GM19395 (cell line): ENCODE measurements around the gene RANGAP1.
"Not testable (repeated sequence)": the region's sequence is repeated elsewhere in the genome, so short reads cannot be mapped to it uniquely, and the experiment has no call there.

Experiments used
- ATAC-seq: cut with Tn5 transposase; IDR thresholded peaks from one replicate; pipeline ENCODE4 v1.9.1; 2021; ENCODE audit warnings: mild to moderate bottlenecking, moderate library complexity; ENCODE audit not compliant: unreplicated experiment

RANGAP1 gene

DNA sequence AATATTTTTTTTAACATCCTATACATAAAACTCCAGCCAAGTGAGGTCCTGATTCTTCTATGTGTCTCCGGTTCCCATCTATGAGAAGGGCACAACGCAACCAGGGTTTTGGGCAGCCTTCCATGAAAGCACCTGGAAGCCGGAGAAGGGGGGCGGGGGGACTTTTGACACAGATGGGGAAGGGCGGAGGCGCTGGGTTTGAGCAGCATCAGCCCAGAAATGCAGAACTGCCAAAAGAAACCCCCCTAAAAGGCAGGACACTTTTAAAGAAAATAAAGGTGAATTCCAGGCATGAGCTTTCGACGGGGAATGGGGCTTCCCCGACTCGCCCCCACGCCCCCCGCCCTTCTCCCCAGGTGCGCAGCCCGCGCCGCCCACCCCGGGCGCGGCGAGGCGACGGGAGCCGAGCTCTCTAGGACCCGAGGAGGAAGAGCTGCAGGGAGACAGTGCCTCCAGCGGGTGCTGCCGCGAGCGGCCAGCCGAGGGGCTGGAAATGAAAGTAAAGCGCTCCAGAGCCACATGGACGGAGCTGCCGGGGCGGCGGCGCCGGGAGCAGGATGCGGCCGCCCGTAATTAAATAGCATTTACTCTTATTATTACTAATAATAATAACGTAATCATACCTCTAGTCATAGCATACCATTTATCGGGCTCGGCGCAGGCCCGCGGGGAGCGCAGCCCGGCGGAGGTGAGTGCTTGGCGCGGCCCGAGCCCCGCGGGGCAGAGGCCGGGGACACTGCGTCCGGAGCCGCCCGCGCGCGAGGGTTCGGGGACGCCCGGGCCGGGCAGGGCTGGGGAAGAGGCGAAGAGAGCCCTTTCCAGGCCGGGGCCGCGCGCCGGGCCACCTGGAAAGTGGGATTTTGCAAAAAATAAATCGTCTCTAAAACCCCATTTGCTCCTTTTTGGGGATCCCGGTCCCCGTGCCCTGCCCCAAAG is 15.4 kb upstream of the RANGAP1 start, which contains the start of gene ZC3H7B:
Gene ZC3H7B, plus strand, starts transcription at position 441 of the 936 bp plus-strand sequence. CDS start 19,136 bp downstream, outside the sequence.
- ATAC-seq, result peak; percentile 90

DNA sequence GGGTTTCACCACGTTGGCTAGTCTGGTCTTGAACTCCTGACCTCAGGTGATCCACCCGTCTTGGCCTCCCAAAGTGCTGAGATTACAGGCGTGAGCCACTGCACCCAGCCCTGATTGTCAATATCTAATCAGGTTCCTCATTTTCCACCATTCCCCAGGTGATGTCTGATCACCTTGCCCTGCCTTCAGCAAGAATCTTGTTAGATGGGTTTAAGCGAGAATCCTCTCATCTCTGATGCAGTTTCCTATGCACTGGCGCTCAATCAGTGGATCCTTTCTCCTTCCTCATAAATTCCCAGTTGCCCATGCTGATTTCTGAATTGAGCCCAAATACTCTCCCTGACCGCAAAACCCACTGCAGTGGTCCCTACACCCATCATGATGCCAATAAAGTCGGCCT is 14.7 kb upstream of the RANGAP1 start:
- no peak for ATAC-seq

DNA sequence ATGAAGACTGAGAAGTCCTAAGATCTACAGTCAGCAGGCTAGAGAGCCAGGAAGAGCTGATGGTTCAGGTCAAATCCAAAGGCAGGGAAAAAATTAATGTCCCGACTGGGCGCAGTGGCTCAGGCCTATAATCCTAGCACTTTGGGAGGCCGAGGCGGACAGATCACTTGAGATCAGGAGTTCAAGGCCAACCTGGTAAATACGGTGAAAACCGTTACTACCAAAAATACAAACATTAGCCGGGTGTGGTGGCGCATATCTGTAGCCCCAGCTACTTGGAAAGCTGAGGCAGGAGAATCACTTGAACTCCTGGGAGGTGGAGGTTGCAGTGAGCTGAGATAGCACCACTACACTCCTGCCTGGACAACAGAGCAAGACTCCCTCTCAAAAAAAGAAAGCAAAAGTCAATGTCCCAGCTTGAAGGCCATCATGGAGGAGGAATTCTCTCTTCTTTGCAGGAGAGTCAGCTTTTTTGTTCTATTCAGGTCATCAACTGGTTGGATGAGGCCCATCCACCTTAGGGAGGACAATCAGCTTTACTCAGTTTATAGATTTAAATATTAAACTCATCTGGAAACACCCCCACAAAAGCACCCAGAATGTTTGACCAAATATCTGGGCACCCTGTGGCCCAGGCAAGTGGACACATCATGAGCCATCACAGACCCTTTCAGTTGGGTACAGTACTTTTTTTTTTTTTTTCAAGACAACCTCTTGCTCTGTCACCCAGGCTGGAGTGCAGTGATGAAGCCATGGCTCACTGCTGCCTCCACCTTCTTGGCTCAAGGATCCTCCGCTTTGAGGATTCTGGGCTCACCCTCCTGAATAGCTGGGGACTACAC is 11.1 kb upstream of the RANGAP1 start:
- ATAC-seq, result no peak

GRCh38 chr22:41294816-41295215 is 8.8 kb upstream of the RANGAP1 start:
- not testable (repeated sequence) for ATAC-seq

- ATAC-seq, result no peak
Observed at GRCh38 chr22:41290262-41291221, 4.6 kb upstream of the RANGAP1 start.

DNA sequence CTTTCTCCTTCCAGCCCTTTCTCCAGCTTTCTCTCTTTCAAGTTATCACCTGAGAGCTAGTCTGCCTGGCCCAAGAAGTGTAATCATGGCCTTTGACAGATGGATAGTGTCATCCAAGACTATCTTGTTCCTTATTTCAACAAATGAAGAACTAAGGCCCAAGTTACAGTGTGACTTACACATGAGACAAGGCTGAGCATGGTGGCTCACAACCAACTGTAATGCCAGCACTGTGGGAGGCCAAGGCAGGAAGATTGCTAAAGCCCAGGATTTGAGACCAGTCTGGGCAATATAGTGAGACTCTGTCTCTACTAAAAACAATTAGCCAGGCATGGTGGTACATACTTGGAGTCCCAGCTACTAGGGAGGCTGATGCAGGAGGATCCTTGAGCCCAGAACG is 3.7 kb upstream of the RANGAP1 start:
- ATAC-seq, result no peak

DNA sequence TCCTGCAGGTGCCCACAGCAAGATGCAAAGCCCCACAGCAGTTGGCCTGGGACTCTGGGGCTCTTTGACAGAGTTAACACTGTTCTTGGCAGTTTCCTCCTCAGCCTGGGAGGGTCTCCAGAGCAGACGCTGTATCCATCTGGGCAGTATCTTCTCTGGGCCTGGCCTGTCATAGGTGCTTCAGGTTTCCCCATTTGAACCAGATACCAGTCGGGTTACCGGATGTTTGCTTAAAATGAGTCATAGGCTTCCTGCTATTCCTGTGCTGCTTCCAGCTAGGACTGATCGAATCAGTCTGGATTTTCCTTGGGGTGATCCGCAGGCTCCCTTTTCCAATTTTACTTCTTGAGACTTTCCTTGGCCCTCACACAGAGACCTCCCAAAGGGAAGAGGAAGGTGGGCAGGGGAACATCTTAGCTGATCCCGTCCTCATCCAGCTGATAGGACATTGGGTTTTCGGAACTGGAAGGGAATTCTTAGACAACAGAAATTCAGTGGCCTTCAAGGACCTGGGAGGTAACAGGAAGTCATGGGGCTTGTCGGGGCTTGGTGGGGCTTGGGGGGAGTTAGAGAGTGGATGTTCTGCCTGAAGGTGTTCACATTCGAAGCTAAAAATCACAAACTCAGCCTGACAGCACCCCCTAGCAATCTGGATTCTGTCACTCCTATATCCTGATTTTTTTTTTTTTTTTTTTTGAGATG is 2.4 kb upstream of the RANGAP1 start:
- no peak for ATAC-seq

GRCh38 chr22:41286639-41287091 is 678 bp upstream of the RANGAP1 start:
- peak; percentile 11 for ATAC-seq

GRCh38 chr22:41285441-41285819 is 557 bp downstream of the RANGAP1 start:
- ATAC-seq, result peak; percentile 11

- no peak for ATAC-seq
Observed at GRCh38 chr22:41284465-41284864, 1.5 kb downstream of the RANGAP1 start.

DNA sequence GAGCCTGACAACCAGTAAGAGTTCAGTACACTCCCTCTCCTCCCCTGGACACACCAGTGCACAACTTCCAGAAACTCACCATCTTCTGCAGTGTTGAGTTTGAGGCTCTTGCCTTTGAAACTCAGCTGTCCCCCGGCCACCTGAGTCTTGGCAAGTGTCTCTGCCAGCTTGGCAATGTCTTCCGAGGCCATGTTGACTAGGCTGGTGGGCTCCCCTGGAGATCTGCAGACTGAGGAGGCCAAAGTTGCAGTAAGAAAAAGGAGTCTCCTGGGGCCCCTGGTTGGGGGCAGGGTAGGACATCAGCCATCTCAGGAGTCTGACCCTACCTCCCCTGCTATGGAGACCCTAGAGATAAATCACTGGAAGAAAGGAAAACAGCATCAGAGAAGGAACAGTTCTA is 5.1 kb downstream of the RANGAP1 start:
- no peak for ATAC-seq

DNA sequence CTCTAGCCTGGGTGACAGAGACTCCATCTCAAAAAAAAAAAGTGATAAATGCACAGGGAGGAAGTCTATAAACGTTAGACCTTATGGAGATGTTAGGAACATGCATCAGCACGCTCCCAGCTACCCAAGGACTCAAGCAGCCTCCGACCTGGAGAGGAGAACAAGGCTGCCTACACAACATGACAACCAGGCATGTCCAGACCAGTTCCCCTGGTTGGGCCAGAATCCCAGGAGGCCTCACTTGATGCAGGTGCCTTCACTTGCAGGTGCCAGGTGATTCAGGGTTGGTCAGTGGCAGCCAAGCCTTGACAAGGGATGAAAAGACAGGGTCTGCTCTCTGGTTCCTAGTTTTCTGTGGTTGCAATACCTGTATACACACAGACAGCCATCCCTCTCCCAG is 5.9 kb downstream of the RANGAP1 start:
- no peak for ATAC-seq

- ATAC-seq, result no peak
Observed at GRCh38 chr22:41274856-41275255, 11.1 kb downstream of the RANGAP1 start.

- ATAC-seq, result no peak
Observed at GRCh38 chr22:41273128-41273527, 12.9 kb downstream of the RANGAP1 start.

DNA sequence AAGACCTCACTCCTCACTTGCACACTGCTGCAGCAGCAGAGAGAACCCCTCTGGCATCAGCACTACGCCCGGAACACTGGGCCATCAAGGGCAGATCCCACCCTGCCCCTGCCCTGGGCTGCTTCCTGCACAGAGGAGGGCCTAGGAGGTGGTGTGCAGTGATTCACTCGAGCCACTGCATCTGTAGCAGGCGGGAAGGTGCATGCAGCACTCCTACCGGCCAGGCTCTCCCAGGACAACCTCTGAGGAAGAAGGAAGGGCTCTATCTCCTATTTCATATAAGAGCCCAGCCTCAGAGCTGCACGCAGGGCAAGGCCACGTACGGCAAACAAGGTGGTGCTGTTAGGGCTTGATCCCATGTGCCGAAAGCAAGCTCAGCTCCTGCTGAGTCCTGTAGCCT is 14.2 kb downstream of the RANGAP1 start:
- no peak for ATAC-seq

DNA sequence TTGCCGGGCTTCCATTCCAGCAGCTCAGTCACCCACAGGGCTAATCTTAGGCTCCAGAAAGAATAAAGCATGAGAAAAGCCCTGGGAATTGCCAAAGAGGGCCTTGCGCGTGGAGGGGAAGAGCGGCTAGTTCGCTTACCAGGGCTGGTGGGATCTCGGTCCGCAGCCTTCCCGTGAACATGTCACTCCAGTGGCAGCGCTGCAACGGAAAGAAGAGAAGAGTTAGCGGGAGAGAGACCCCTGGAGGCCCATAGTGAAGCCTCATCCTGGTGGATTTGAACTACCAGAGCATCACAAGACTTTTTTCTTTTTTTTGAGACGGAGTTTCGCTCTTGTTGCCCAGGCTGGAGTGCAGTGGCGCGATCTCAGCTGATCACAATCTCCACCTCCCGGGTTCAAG is 18.0 kb downstream of the RANGAP1 start:
- no peak for ATAC-seq

- ATAC-seq, result no peak
Observed at GRCh38 chr22:41264408-41264941, 21.5 kb downstream of the RANGAP1 start.

GRCh38 chr22:41263704-41264103 is 22.3 kb downstream of the RANGAP1 start:
- no peak for ATAC-seq

- no peak for ATAC-seq
Observed at GRCh38 chr22:41262250-41262765, 23.7 kb downstream of the RANGAP1 start.
